CD4-positive, alpha-beta memory T cell (primary cell): Measurements from ENCODE around the gene MYO1B. TPM values are rescaled to one million over a fixed set of nuclear protein-coding genes. Genes with fewer than 3 reads are reported as not detected.

Experiments used
- CTCF ChIA-PET: fragments of 350-600 bp; sonication (Branson Sonifier 250); formaldehyde crosslinking; loops from one replicate; lab custom pipeline; 2021; ENCODE audit warnings: inconsistent platforms; ENCODE audit not compliant: partially characterized antibody; lab: Charles Lee
- POLR2A ChIA-PET: fragments of 350-600 bp; sonication (Branson Sonifier 250); formaldehyde crosslinking; loops from one replicate; lab custom pipeline; 2021; ENCODE audit not compliant: partially characterized antibody; lab: Charles Lee
- DNase-seq, 5 donors: peaks; one replicate each; pipeline versions ENCODE4 v3.0.0 to v3.0.0-alpha.2; 2020 to 2022; ENCODE audit warnings: mixed read lengths in 1 of 5
- H3K27ac ChIP-seq: one replicate; pipeline ENCODE4 v1.7.0; 2013; ENCODE audit warnings: low read depth, low read length
- H3K27me3 ChIP-seq: 2 replicates; pipeline ENCODE4 v1.7.0; 2013; ENCODE audit warnings: mild to moderate bottlenecking, low read length, moderate library complexity; ENCODE audit not compliant: insufficient read depth
- H3K36me3 ChIP-seq: 2 replicates; pipeline ENCODE4 v1.7.0; 2013; ENCODE audit warnings: mild to moderate bottlenecking, low read length, moderate library complexity; ENCODE audit not compliant: insufficient read depth
- H3K4me1 ChIP-seq: 2 replicates; pipeline ENCODE4 v1.7.0; 2013; ENCODE audit warnings: mild to moderate bottlenecking, low read length, moderate library complexity; ENCODE audit not compliant: insufficient read depth
- H3K4me3 ChIP-seq, 2 donors: one replicate each; pipeline ENCODE4 v1.7.0; 2013; ENCODE audit warnings: low read length in 2 of 2, mild to moderate bottlenecking in 1 of 2
- H3K9me3 ChIP-seq, 2 donors: one replicate each; pipeline ENCODE4 v1.7.0; 2013; ENCODE audit warnings: low read length in 2 of 2, control low read depth in 1 of 2; ENCODE audit not compliant: control insufficient read depth in 1 of 2
- H3K27ac Mint-ChIP-seq, 7 donors: one replicate each; pipeline ENCODE4 v1.8.0; 2020 to 2021; ENCODE audit warnings: mixed read lengths in 7 of 7, mild to moderate bottlenecking in 6 of 7, inconsistent platforms in 3 of 7, moderate library complexity in 3 of 7
- H3K27me3 Mint-ChIP-seq, 2 donors: one replicate each; pipeline ENCODE4 v1.8.0; 2020 to 2021; ENCODE audit warnings: mixed read lengths in 2 of 2
- H3K36me3 Mint-ChIP-seq, 2 donors: one replicate each; pipeline ENCODE4 v1.8.0; 2020 to 2021; ENCODE audit warnings: mixed read lengths in 2 of 2, inconsistent platforms in 1 of 2, mild to moderate bottlenecking in 1 of 2
- H3K4me1 Mint-ChIP-seq, 4 donors: one replicate each; pipeline ENCODE4 v1.8.0; 2020 to 2021; ENCODE audit warnings: mixed read lengths in 4 of 4, mild to moderate bottlenecking in 1 of 4
- H3K4me3 Mint-ChIP-seq, 8 donors: one replicate each; pipeline ENCODE4 v1.8.0; 2020 to 2021; ENCODE audit warnings: mixed read lengths in 8 of 8, mild to moderate bottlenecking in 7 of 8, moderate library complexity in 6 of 8, inconsistent platforms in 3 of 8
- H3K9me3 Mint-ChIP-seq, 8 donors: one replicate each; pipeline ENCODE4 v1.8.0; 2020 to 2021; ENCODE audit warnings: mixed read lengths in 8 of 8, mild to moderate bottlenecking in 5 of 8, inconsistent platforms in 3 of 8, moderate library complexity in 1 of 8
- intact Hi-C: fragments of 100-400 bp; cut with micrococcal nuclease; formaldehyde crosslinking; loops from one replicate; pipeline ENCODE4 v1.15.1; 2023
- polyA plus RNA-seq, 2 donors: library from polyadenylated mRNA; unstranded; fragments of 300-500 nt; fragmentation: Illumina TruSeq; gene quantifications; one replicate each; pipeline ENCODE4 v1.2.3, GENCODE V29; 2021
- total RNA-seq, 2 experiments: library from RNA; stranded (reverse); gene quantifications; one replicate each; pipeline ENCODE4 v1.2.3, GENCODE V29; 2021

MYO1B gene
- total and polyA plus RNA-seq, 4 experiments from 2014 or later: 0.12 to 0.38 (median 0.17) TPM

DNA sequence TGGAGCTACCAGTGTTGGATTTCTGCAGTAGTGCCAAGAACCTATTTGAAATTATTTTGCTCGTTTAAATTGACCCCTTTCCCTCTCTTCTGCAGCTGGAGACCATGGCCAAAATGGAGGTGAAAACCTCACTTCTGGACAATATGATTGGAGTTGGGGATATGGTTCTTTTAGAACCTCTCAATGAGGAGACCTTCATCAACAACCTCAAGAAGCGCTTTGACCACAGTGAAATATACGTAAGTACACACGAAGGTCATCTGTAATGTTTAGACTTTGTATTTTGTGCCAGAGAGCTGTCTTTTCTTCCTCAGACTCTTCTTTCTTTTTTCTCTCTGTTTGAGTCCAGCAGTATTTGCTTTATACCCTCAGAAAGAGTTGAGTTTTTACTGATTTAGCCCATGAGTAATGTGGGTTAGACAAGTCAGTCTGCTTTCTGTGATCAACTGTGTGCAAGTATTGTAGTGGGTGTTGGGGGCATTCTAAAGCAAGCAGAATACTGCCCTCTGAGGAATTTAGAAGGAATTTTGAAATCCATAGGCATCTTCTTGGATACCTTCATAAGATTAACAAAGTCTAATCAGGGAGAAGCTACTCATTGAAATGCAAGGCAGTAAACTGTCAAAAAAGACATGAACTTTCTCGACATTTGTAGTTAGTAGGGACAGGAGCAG lies 31.7 kb downstream of the MYO1B start:
- no peaks in the 10 kb centered on the region for H3K4me1 ChIP-seq
- no peaks in the 10 kb centered on the region for H3K36me3 Mint-ChIP-seq
- H3K27ac ChIP-seq: no peak overlapping the region
- H3K36me3 ChIP-seq: no peaks in the 10 kb centered on the region
- POLR2A ChIA-PET: no interaction called here
- H3K4me3 Mint-ChIP-seq: no peak overlapping the region
- intact Hi-C loops: no loop called here
- H3K4me3 ChIP-seq: no peak overlapping the region
- H3K9me3 Mint-ChIP-seq: no peaks in the 10 kb centered on the region
- H3K4me1 Mint-ChIP-seq: no peaks in the 10 kb centered on the region
- H3K27ac Mint-ChIP-seq: no peak overlapping the region
- no peaks in the 10 kb centered on the region for H3K9me3 ChIP-seq
- CTCF ChIA-PET: interaction anchor here (2.0 kb wide), 1 partner anchor 17 kb away, joined by 5 read pairs; no protein-coding TSS in a partner anchor
- no peak for DNase-seq
- H3K27me3 Mint-ChIP-seq: peaks cover 7 to 16% of the 10 kb centered on the region in 2 donors
- no peaks in the 10 kb centered on the region for H3K27me3 ChIP-seq

DNA sequence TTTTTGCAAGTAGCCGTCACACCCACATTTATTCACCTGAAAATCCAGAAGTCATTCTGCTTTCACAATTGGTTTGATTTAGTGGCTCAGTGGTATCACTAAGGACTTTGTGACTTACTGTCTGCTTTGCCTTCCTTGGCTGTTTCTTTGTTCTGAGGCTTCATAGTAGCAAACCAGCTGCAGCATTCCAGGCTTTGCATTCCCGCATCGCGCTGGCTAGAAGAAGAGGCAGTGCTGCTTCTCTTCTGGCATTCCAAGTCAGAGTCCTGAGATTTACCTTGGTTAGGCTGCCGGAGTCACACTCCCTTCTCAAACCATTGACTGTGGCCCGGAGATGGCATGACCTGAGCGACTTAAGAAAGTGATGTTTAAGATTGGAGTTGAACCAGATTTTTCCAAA lies 35.1 kb downstream of the MYO1B start:
- DNase-seq: no peak
- H3K36me3 Mint-ChIP-seq: no peaks in the 10 kb centered on the region
- H3K4me3 Mint-ChIP-seq: no peak overlapping the region
- no peaks in the 10 kb centered on the region for H3K27me3 ChIP-seq
- no peaks in the 10 kb centered on the region for H3K36me3 ChIP-seq
- no peak overlapping the region for H3K4me3 ChIP-seq
- H3K4me1 ChIP-seq: no peaks in the 10 kb centered on the region
- no peak overlapping the region for H3K27ac ChIP-seq
- POLR2A ChIA-PET: no interaction called here
- CTCF ChIA-PET: no interaction called here
- intact Hi-C loops: no loop called here
- H3K9me3 ChIP-seq: no peaks in the 10 kb centered on the region
- peaks cover 7 to 14% of the 10 kb centered on the region in 2 donors for H3K27me3 Mint-ChIP-seq
- H3K4me1 Mint-ChIP-seq: peaks cover 0 to 1% (median 0%) of the 10 kb centered on the region in 4 donors
- H3K27ac Mint-ChIP-seq: no peak overlapping the region
- no peaks in the 10 kb centered on the region for H3K9me3 Mint-ChIP-seq

DNA sequence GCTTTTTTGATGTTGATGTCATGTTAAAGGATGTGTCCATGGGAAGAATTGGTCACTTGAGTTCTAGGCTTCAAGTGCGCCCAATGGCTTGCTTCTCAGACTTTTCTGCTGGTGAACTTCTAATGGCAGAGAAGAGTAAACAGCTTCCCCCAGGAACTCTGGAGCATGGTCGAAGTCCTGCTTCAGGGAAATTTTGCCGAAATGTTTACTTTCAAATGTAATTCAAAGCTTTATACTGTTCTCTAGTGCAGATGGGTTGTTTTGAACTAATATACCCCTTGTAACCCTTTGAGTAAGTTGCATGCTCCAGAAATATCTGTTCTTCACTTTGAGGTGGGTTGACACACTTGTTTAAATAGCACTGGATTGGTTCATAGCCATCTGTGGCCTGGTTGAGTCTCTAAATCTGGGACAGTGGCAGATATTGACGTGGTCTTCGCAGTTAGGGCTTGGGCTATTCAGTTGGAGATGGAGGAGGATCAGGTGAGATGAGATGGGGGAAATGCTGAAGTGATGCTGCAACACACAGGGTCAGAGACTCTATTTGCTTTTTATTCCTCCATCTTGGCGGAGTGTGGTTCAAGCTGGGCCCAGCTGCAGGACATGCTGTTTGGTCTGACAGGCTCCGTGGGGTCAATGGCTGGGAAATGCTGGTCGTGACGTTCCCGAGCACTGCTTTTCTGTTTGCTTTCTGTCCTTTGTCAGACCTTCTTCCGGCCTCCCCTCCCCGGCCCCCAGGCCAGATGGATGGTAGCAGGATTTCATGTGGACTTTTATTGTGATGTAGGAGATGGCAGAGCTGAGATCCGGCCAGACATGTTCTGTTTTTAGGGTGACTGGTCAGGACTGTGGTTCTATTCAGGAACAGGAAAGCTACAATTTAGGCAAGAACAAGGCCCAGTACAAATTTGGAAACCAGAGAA lies 35.9 kb downstream of the MYO1B start:
- Mint-ChIP-seq H3K27ac (no peak overlapping the region), H3K27me3 (peaks cover 5 to 12% of the 10 kb centered on the region in 2 donors), H3K9me3 (no peaks in the 10 kb centered on the region), H3K4me3 (no peak overlapping the region), H3K4me1 (peaks cover 0 to 1% (median 0%) of the 10 kb centered on the region in 4 donors), H3K36me3 (no peaks in the 10 kb centered on the region)
- DNase-seq: no peak
- POLR2A ChIA-PET: no interaction called here
- no peaks in the 10 kb centered on the region for H3K4me1 ChIP-seq
- no peaks in the 10 kb centered on the region for H3K27me3 ChIP-seq
- H3K4me3 ChIP-seq: no peak overlapping the region
- no peaks in the 10 kb centered on the region for H3K9me3 ChIP-seq
- intact Hi-C loops: no loop called here
- CTCF ChIA-PET: no interaction called here
- H3K27ac ChIP-seq: no peak overlapping the region
- no peaks in the 10 kb centered on the region for H3K36me3 ChIP-seq

DNA sequence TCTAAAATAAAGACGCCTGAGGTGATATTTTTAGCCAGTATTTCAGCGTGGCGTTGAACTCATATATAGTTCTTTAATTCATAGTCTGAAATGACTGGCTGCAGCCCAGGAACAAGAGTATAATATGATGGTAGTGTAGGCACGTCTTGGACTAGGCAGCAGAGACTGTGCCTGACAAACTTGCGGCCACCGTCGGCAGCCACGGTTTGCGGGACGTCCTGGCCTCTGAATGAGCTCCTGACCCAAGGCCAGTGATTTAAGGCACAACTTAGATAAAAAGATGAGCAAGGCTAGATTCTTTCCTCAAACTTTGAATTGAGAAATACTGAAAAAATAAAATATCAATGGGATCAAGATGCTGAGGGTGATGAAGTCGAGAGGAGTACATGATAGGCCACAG lies 40.0 kb downstream of the MYO1B start:
- Mint-ChIP-seq H3K27ac (no peak overlapping the region), H3K27me3 (peaks cover 0 to 2% of the 10 kb centered on the region in 2 donors), H3K4me3 (no peak overlapping the region), H3K4me1 (peaks cover 0 to 1% (median 0%) of the 10 kb centered on the region in 4 donors), H3K9me3 (peaks cover 0 to 2% (median 0%) of the 10 kb centered on the region in 8 donors), H3K36me3 (no peaks in the 10 kb centered on the region)
- CTCF ChIA-PET: no interaction called here
- Histone ChIP-seq H3K36me3 (no peaks in the 10 kb centered on the region), H3K4me3 (no peak overlapping the region), H3K27ac (no peak overlapping the region), H3K4me1 (no peaks in the 10 kb centered on the region), H3K9me3 (no peaks in the 10 kb centered on the region), H3K27me3 (no peaks in the 10 kb centered on the region)
- DNase-seq: no peak
- POLR2A ChIA-PET: no interaction called here
- intact Hi-C loops: no loop called here

DNA sequence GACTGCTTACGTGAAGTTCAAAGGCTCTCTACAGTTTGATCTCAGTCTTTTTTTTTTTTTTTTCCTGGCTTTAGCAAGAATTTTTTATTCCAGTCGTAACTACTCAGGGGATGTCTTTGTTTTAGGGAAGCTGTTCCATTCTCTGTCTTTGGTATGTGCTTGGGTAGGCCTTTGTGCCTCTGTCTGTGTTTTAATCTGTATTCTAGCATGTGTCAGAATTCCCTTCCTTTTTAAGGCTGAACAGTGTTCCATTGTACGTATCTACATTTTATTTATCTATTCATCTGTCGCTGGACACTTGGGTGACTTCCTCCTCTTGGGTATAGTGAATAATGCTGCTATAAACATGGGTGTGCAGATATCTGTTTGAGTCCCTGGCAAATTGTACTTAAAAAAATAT lies 42.6 kb downstream of the MYO1B start:
- Mint-ChIP-seq H3K4me1 (peaks cover 0 to 1% (median 0%) of the 10 kb centered on the region in 4 donors), H3K9me3 (peaks cover 0 to 2% (median 0%) of the 10 kb centered on the region in 8 donors), H3K36me3 (no peaks in the 10 kb centered on the region), H3K27me3 (peaks cover 1 to 4% of the 10 kb centered on the region in 2 donors), H3K4me3 (no peak overlapping the region), H3K27ac (no peak overlapping the region)
- no peak overlapping the region for H3K27ac ChIP-seq
- H3K4me1 ChIP-seq: no peaks in the 10 kb centered on the region
- CTCF ChIA-PET: interaction anchor here (0.8 kb wide), 1 partner anchor 26 kb away, joined by 3 read pairs; no protein-coding TSS in a partner anchor
- no peaks in the 10 kb centered on the region for H3K9me3 ChIP-seq
- no peaks in the 10 kb centered on the region for H3K36me3 ChIP-seq
- intact Hi-C loops: no loop called here
- POLR2A ChIA-PET: no interaction called here
- no peak overlapping the region for H3K4me3 ChIP-seq
- no peak for DNase-seq
- H3K27me3 ChIP-seq: no peaks in the 10 kb centered on the region

DNA sequence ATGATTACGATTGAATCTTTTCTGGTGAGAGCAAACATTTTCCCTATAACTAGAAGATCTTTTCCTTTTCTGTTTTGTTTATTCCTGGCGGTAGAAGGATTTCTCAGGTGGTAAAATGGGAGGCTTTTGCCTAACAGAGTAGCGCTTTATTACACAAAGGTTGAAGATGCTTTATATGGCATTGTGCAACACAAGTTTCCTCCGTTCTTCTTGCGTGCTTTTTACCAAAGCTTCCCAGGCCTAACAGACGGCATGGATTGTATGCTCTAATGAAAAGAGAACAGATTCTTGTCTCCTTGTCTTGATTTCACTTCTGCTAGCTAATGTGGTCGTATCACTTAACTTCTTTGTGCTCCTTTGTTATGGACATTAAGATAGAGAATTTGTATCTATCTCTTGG lies 43.8 kb downstream of the MYO1B start:
- Histone ChIP-seq H3K36me3 (no peaks in the 10 kb centered on the region), H3K9me3 (no peaks in the 10 kb centered on the region), H3K27ac (no peak overlapping the region), H3K27me3 (no peaks in the 10 kb centered on the region), H3K4me1 (no peaks in the 10 kb centered on the region), H3K4me3 (no peak overlapping the region)
- H3K36me3 Mint-ChIP-seq: no peaks in the 10 kb centered on the region
- H3K27me3 Mint-ChIP-seq: peaks cover 1 to 4% of the 10 kb centered on the region in 2 donors
- intact Hi-C loops: no loop called here
- ChIA-PET POLR2A (no interaction called here), CTCF (no interaction called here)
- no peak for DNase-seq
- no peak overlapping the region for H3K4me3 Mint-ChIP-seq
- H3K9me3 Mint-ChIP-seq: peaks cover 0 to 2% (median 0%) of the 10 kb centered on the region in 8 donors
- H3K4me1 Mint-ChIP-seq: peaks cover 0 to 1% (median 0%) of the 10 kb centered on the region in 4 donors
- H3K27ac Mint-ChIP-seq: no peak overlapping the region

DNA sequence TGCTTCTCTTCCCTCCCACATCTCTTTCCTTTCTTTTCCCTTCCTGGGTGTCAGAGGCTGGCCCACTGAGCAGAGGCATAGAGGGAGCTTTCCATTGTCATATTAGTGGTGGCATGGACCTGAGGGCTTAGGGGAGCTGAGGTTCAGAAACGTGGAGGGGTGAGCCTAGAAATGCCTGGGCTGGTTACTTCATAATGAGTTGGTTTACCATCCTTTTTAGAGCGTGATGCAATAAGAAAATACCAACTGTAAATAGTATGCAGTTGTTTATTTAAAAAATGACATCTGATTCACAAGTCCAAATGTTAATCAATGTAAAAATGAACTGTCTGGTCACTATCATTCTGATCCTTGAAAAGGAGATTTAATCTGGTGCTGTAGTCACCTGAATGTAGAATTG lies 46.3 kb downstream of the MYO1B start:
- POLR2A ChIA-PET: no interaction called here
- no peaks in the 10 kb centered on the region for H3K4me1 Mint-ChIP-seq

More for the DNA sequence above, 46.3 kb downstream of the MYO1B start:
- Mint-ChIP-seq H3K27me3 (peaks cover 1 to 6% of the 10 kb centered on the region in 2 donors), H3K4me3 (no peak overlapping the region), H3K36me3 (no peaks in the 10 kb centered on the region), H3K9me3 (peaks cover 0 to 2% (median 0%) of the 10 kb centered on the region in 8 donors), H3K27ac (no peak overlapping the region)
- CTCF ChIA-PET: interaction anchor here (1.1 kb wide), 1 partner anchor 9 kb away, joined by 3 read pairs; no protein-coding TSS in a partner anchor
- H3K4me3 ChIP-seq: no peak overlapping the region
- no peaks in the 10 kb centered on the region for H3K36me3 ChIP-seq
- no peak for DNase-seq
- intact Hi-C loops: no loop called here
- H3K4me1 ChIP-seq: no peaks in the 10 kb centered on the region
- no peak overlapping the region for H3K27ac ChIP-seq
- H3K9me3 ChIP-seq: no peaks in the 10 kb centered on the region
- no peaks in the 10 kb centered on the region for H3K27me3 ChIP-seq
